GM18861 (cell line): Measurements from ENCODE around the gene EXD1.

Source experiments
- ATAC-seq: cut with Tn5 transposase; IDR thresholded peaks from one replicate; pipeline ENCODE4 v1.9.1; 2021; ENCODE audit not compliant: unreplicated experiment

Gene EXD1

GRCh38 chr15:41233367-41233771 lies 2.8 kb upstream of the EXD1 start:
- no peak for ATAC-seq

DNA sequence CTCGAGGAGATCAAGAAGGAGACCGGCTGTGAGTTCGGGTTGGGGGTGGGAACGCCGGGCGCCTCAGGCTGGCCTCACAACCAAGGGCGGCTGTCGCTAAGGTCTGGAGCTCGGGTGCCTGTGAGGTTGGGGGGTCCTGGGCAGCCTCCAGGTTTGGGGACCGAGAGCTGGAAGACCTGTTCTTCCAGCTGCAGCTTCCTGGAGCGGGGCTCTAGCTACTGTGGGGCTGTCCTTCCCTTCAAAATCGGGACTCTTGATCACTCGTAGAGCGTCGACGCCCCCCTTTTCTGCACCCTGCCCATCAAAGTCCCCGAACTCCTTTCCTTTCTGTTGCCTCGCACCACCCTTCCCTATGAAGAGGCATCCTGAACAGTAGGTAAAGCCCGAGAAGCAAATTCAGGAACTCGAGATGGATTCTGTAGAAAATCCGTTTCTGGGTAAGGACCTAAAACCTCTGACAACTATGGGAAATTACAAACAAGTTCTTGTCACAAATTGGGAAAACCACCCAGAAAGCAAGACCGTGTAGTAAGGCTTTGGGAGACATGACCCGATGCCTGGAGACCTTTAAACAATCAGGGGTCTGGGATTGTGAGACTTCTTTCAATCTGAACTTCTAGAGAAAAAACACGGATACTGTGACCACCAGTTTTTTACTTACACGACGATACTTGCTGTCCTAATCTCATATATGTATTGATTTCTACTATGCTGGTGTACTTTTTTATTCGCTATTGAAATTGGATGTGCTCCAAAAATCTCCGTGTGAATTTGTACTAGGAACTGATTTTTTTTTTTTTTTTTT lies 1.1 kb upstream of the EXD1 start:
- peak; percentile 19 for ATAC-seq

DNA sequence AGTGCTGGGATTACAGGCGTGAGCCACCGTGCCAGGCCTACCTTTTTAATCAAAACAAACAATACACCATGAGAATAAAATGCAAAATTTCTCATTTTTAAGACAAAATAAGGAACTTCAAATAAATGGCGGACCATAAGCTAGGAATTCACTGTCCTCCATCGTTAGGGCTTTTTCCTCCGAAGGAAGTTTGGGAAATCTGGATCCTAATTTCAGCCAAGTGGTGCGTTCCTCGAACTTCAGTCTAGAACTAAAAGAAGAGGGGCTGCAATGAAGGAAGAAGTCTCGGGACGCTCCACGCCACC lies 260 bp downstream of the EXD1 start:
- ATAC-seq: no peak

DNA sequence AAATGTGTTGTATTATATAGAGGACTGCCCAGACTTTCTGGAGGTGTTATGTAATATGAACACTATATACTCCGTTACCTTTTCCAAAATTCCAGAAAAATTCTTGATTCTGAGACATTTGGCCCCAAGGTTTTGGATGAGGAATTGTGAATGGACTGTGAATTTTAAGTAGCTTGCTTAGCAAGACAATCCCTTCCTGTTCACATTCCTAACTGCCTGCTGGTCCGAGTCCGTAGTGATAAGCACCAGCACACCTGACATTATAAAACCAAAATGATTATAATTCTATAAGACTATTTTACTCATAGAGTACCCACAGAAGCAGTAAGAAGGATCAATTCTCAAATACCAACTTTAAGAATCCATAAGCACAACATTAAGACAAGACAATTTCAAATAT lies 11.2 kb downstream of the EXD1 start:
- ATAC-seq: no peak

DNA sequence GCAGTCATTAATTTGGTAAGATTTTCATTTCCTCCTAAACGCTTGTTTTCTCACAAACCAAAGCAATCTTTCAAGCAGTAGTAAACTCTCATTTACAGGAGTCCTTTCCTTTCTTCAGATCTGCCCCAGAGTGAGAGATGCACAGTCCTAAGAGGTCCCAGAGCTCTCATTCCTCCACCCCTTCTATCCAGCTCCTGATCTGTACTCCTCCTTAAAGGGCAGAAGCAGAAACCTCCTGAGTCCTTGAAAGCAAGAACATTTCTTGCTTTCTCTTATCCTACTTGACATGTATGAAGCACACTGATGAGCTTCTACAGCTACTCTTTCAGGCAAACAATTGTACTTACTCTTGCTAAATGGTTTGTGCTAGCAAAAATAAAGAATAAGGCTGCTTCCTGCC lies 11.7 kb downstream of the EXD1 start:
- ATAC-seq: no peak

- no peak for ATAC-seq
Observed at GRCh38 chr15:41215708-41216107, 14.8 kb downstream of the EXD1 start.

DNA sequence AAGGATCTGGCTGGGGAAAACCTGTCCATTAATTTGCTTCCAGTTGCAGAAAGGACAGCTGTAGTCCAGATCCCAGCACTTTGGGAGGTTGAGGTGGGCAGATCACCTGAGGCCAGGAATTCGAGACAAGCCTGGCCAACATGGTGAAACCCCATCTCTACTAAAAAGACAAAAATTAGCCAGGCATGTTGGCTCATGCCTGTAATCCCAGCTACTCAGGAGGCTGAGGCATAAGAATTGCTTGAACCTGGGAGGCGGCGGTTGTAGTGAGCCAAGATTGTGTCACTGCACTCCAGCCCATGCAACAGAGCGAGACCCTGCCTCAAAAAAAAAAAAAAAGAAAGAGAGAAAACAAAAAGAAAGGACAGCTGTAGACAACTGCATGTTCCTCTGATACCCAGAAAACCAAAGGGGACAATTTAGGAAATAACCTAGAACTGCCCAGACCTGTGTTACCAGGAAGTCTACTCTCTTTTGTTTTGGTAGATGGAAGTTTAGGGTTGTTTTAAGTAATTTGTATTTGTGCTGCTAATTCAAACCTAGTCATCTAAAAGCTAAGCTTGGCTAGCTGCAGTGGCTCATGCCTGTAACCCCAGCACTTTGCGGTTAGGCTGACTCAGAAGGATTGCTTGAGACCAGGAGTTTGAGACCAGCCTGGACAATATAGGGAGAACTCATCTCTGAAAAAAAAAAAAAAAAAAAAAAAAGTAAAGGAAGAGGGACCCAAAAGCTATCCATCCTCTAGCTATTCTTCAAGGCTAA lies 22.7 kb downstream of the EXD1 start:
- ATAC-seq: no peak

GRCh38 chr15:41205315-41205714 lies 25.2 kb downstream of the EXD1 start:
- no peak for ATAC-seq

DNA sequence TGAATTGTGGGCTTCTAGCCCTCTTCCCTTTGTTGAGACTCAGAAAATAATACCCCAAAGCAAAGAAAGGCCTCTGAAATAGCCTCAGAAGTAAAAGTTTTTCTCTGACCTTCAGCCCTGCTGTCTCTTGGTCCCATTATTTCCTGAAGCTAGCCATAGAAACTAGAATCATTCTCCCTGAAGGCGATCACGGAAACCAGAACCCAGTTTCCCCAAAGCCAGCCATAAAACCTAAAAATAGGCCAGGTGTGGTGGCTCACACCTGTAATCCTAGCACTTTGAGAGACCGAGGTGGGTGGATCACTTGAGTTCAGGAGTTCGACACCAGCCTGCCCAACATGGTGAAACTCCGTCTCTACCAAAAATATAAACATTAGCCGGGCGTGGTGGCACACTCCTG lies 27.2 kb downstream of the EXD1 start:
- no peak for ATAC-seq

GRCh38 chr15:41199470-41199869 lies 31.1 kb downstream of the EXD1 start:
- ATAC-seq: no peak

DNA sequence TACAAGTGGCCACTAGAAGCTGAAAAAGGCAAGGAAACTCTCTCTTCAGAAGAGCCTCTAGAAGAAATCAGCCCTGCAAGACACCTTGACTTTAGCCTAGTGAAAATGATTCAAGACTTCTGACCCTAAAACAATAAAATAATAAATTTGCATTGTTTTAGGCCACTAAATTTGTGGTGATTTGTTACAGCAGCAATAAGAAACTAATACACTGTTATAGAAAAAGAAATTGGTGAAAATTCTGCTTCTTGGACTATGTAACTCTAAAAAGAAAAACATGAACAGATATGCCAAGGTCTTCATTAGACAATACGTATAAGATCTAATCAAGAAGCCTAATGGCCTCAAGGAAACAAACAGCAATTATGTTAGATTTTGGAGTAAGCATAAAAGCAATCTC lies 36.1 kb downstream of the EXD1 start:
- ATAC-seq: no peak

DNA sequence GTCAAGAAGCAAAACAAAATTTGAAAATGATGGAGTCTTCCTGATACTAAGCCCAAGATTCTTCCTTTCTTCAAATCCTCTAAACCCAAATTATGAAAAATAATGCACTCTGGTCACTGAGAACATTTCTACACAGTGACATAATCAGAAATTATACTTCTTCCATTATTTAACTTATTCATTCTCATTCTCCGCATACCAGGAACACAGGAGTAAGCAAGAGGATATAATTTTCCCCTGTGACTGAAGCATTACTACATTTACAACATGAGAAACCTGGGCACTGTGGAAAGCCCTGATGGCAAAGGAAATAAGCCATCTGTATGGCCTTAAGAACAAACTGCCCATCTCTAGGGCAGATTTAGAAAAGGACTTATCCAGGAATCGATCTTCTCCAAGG lies 47.0 kb downstream of the EXD1 start:
- ATAC-seq: no peak

DNA sequence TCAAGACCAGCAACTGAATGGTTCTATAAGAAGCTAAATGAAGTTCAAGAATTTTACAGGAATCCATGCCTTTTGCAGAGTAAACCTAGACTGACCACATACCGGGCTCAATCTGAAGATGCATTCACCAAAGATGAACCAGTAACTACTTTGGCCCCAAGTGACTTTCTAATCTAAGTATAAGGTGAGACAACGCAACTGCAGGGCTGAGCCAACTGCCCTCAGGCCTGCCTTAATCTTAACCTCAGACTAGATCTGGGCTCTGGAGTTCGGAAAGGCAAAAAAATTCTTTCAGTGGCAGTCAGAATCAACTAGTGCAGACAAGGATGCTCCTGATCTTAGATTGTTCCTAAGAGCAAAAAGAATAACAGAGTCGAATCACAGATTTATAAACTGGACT lies 48.3 kb downstream of the EXD1 start:
- ATAC-seq: no peak

- no peak for ATAC-seq
Observed at GRCh38 chr15:41180206-41180789, 50.3 kb downstream of the EXD1 start.

- ATAC-seq: no peak
Observed at GRCh38 chr15:41169781-41170180, 60.8 kb downstream of the EXD1 start.

GRCh38 chr15:41169086-41169485 lies 61.5 kb downstream of the EXD1 start:
- ATAC-seq: no peak

DNA sequence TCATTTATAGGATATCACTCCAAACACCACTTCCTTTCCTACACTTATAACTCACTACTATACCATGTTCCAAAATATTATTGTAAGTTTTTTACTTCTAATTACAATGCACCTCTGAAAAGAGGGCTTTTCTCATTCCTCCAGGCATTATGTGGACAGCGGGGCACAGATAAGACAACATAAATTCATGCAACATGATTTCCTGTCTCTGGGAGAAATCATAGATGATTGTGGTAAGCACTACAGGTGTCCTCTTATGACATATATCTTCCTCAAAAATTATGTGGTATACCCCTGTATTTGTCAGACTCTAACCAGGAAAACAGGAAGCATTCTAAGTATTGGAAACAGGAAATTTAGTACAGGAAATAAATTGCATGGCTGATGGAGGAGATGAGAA lies 68.8 kb downstream of the EXD1 start:
- no peak for ATAC-seq

- ATAC-seq: no peak
Observed at GRCh38 chr15:41161336-41161735, 69.2 kb downstream of the EXD1 start.

GRCh38 chr15:41160639-41161315 lies 69.8 kb downstream of the EXD1 start:
- ATAC-seq: no peak

DNA sequence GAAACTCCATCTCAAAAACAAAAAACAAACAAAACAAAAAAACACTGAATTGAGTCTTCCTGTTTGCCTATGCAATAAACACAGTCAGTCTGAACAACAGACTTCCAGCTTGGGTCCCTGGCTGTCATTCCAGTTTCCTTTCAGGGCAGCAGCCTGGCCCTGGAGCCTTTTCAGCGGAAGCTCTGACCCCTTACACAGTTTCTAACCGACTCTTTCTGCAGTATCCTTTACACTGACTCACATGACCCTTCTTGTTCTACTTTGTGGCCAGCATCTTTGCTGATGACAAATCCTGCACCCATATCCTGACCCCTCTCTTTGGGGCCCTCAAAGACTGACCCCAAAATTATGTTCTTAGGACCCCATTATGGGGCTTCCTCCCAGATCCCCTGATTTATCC lies 76.1 kb downstream of the EXD1 start:
- ATAC-seq: no peak

DNA sequence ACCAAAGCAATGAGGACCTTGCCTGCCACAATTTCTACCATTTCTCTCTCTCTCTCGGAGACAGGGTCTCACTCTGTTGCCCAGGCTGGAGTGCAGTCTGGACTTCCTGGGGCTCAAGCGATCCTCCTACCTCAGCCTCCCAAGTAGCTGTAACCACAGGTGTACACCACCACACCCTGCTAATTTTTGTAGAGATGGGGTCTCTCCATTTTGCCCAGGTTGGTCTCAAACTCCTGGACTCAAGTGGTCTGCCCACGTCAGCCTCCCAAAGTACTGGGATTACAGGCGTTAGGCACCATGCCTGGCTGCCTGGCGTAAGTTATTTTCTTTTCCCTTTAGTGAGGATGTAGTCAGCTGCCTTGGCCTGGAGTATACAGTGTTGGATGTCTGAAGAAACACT lies 76.8 kb downstream of the EXD1 start:
- no peak for ATAC-seq
